Upper lobe of left lung (tissue), 4 donors: ENCODE data around the gene DYNC2I2.

Experiments
- EP300 ChIP-seq, 4 donors: sonication (generic); formaldehyde crosslinking; IDR thresholded peaks; one replicate each; pipeline ENCODE4 v1.5.1; 2017; ENCODE audit warnings: antibody characterized with exemption in 4 of 4, control low read depth in 2 of 4
- POLR2A ChIP-seq, 4 donors: fragments of 450-650 bp; IDR thresholded peaks; one replicate each; pipeline ENCODE4 v1.5.1; 2016 to 2017; ENCODE audit warnings: antibody characterized with exemption in 4 of 4, mild to moderate bottlenecking in 2 of 4
- POLR2AphosphoS5 ChIP-seq, 2 donors: sonication (generic); formaldehyde crosslinking; IDR thresholded peaks; one replicate each; pipeline ENCODE4 v1.5.1; 2017; ENCODE audit warnings: antibody characterized with exemption in 2 of 2
- TF ChIP-seq, protein P1 (sequence below), 6 experiments: fragments of 450-650 bp in 4 of 6; fragments of 200-600 bp in 2 of 6; sonication (generic) in 2 of 6; IDR thresholded peaks; one replicate each; pipeline ENCODE4 v1.5.1; 2016 to 2019; ENCODE audit warnings: antibody characterized with exemption in 6 of 6

DNA sequence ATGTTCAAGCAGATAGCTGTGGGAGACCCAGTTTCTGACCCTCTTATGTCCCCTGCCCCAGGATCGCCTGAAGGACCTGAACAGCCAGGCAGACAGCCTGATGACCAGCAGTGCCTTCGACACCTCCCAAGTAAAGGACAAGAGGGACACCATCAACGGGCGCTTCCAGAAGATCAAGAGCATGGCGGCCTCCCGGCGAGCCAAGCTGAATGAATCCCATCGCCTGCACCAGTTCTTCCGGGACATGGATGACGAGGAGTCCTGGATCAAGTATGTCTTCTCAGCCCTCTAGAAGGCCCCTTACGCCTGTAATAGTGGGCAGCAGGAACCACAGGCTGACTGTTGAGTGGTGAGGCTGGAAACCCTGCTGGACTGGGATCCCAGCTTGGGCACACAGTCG, 41.1 kb downstream of the DYNC2I2 start:
- TF ChIP-seq, protein P1, sequence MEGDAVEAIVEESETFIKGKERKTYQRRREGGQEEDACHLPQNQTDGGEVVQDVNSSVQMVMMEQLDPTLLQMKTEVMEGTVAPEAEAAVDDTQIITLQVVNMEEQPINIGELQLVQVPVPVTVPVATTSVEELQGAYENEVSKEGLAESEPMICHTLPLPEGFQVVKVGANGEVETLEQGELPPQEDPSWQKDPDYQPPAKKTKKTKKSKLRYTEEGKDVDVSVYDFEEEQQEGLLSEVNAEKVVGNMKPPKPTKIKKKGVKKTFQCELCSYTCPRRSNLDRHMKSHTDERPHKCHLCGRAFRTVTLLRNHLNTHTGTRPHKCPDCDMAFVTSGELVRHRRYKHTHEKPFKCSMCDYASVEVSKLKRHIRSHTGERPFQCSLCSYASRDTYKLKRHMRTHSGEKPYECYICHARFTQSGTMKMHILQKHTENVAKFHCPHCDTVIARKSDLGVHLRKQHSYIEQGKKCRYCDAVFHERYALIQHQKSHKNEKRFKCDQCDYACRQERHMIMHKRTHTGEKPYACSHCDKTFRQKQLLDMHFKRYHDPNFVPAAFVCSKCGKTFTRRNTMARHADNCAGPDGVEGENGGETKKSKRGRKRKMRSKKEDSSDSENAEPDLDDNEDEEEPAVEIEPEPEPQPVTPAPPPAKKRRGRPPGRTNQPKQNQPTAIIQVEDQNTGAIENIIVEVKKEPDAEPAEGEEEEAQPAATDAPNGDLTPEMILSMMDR (IDR thresholded peaks at IDR 0.05): no peak
- TF ChIP-seq POLR2AphosphoS5 (IDR thresholded peaks at IDR 0.05): no peak
- no peak for TF ChIP-seq POLR2A (IDR thresholded peaks at IDR 0.05)
- TF ChIP-seq EP300 (IDR thresholded peaks at IDR 0.05): no peak
